Upper lobe of left lung (tissue), 6 donors: Measurements from ENCODE around the gene PHACTR1. TPM values are rescaled to one million over a fixed set of nuclear protein-coding genes. Genes with fewer than 3 reads are reported as not detected.

Experiments
- ATAC-seq, 2 donors: fragments of 200-7000 bp; cut with Tn5 transposase; one replicate each; pipeline ENCODE4 v1.9.1; 2022; ENCODE audit warnings: mild to moderate bottlenecking in 2 of 2, moderate library complexity in 2 of 2; ENCODE audit not compliant: low FRiP score in 2 of 2
- DNase-seq, 2 donors: peaks; one replicate each; pipeline ENCODE4 v3.0.0-alpha.2; 2019 to 2020
- H3K27ac ChIP-seq, 4 donors: fragments of 200-600 bp; sonication (generic); one replicate each; pipeline ENCODE4 v1.5.1; 2016 to 2019
- H3K27me3 ChIP-seq, 4 donors: fragments of 200-600 bp; sonication (generic); one replicate each; pipeline ENCODE4 v1.5.1; 2017 to 2019
- H3K36me3 ChIP-seq, 4 donors: fragments of 200-600 bp; sonication (generic); one replicate each; pipeline ENCODE4 v1.5.1; 2016 to 2019
- H3K4me1 ChIP-seq, 4 donors: fragments of 200-600 bp; sonication (generic); one replicate each; pipeline ENCODE4 v1.5.1; 2018 to 2019
- H3K4me3 ChIP-seq, 4 donors: fragments of 200-600 bp; sonication (generic); one replicate each; pipeline ENCODE4 v1.5.1; 2017 to 2019; ENCODE audit warnings: mild to moderate bottlenecking in 2 of 4, moderate library complexity in 1 of 4
- H3K9me3 ChIP-seq, 4 donors: fragments of 200-600 bp; sonication (generic); one replicate each; pipeline ENCODE4 v1.5.1; 2018 to 2019
- EP300 ChIP-seq, 4 donors: sonication (generic); formaldehyde crosslinking; IDR thresholded peaks; one replicate each; pipeline ENCODE4 v1.5.1; 2017; ENCODE audit warnings: antibody characterized with exemption in 4 of 4, control low read depth in 2 of 4
- POLR2A ChIP-seq, 4 donors: fragments of 450-650 bp; IDR thresholded peaks; one replicate each; pipeline ENCODE4 v1.5.1; 2016 to 2017; ENCODE audit warnings: antibody characterized with exemption in 4 of 4, mild to moderate bottlenecking in 2 of 4
- POLR2AphosphoS5 ChIP-seq, 2 donors: sonication (generic); formaldehyde crosslinking; IDR thresholded peaks; one replicate each; pipeline ENCODE4 v1.5.1; 2017; ENCODE audit warnings: antibody characterized with exemption in 2 of 2
- WGBS, 2 donors: methylation state at CpG; one replicate each; pipeline ENCODE4 v1.1.5; 2017 to 2018; 5-methylcytosine and 5-hydroxymethylcytosine counted together
- total RNA-seq, 6 donors: library from RNA; depleted of rRNA in 4 of 6; stranded (reverse); fragments of >200 nt in 4 of 6; gene quantifications; one replicate each; pipeline versions ENCODE4 v1.1.0 to v1.2.1, GENCODE V29; 2016 to 2021
- TF ChIP-seq, protein P1 (sequence below), 6 experiments: fragments of 450-650 bp in 4 of 6; fragments of 200-600 bp in 2 of 6; sonication (generic) in 2 of 6; IDR thresholded peaks; one replicate each; pipeline ENCODE4 v1.5.1; 2016 to 2019; ENCODE audit warnings: antibody characterized with exemption in 6 of 6
- donor health status: DM: no; HTN: no; CAD: no; lungs with moderate emphysema.
- donor health status: DM: no; HTN: yes; CAD: no; lungs with severe emphysema.

PHACTR1 gene
- total RNA-seq, 6 donors from 2014 or later = 63.2 to 121 (median 90.9) TPM

DNA sequence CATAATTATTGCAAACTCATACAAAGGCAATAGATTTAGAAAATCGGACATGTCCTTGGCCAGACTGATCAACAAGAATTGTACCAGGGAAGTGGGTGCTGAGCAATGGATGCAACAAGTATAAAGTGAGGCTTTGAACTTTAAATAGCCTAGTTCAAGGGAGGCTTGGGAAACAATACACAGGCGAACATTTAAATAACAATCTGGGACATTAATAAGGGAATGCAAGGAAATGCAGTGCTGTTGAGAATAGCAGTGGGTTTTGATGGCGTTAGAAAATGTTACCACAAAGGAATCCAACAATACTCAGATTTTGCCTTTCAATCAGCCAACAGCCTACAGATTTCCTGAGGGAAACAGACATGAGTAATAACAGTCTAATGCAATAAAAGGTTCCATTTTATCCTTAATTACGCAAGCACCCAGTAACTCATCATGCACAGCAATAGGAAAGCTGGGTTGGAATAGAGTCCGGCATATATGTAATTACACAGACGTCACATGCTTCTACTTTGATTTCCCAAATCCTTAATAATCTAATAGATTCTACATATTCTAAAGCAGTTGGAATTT lies 134.6 kb downstream of the PHACTR1 start:
- ATAC-seq = no peak
- 75 to 81% methylated on average over 6 of the region's 6 CpGs for WGBS, 2 donors
- no peaks in the 10 kb centered on the region for H3K9me3 ChIP-seq

DNA sequence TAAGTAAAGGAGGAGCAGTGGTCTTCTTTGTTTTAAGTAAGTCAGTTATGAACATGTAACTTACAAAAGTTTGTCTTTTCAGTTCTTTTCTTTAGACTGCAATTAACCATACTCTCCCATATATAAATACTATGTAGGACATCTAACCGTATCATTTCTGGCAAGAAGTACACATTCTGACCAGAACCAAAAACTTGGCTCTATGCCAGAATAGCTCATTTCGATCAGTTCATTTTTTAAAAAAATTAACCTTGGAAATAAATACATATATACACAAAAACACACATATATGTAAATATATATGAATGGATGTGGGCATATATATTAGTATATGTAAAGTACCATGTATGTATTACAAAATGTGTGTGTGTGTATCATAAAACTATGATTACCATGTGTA lies 145.0 kb downstream of the PHACTR1 start:
- Histone ChIP-seq H3K9me3 (no peaks in the 10 kb centered on the region), H3K4me1 (no peaks in the 10 kb centered on the region), H3K36me3 (no peaks in the 10 kb centered on the region), H3K4me3 (no peak overlapping the region), H3K27ac (no peak overlapping the region), H3K27me3 (no peaks in the 10 kb centered on the region)
- 63 to 65% methylated on average over 2 of the region's 2 CpGs for WGBS, 2 donors
- TF ChIP-seq POLR2A (IDR thresholded peaks at IDR 0.05) (no peak), EP300 (IDR thresholded peaks at IDR 0.05) (no peak), POLR2AphosphoS5 (IDR thresholded peaks at IDR 0.05) (no peak)
- TF ChIP-seq, protein P1, sequence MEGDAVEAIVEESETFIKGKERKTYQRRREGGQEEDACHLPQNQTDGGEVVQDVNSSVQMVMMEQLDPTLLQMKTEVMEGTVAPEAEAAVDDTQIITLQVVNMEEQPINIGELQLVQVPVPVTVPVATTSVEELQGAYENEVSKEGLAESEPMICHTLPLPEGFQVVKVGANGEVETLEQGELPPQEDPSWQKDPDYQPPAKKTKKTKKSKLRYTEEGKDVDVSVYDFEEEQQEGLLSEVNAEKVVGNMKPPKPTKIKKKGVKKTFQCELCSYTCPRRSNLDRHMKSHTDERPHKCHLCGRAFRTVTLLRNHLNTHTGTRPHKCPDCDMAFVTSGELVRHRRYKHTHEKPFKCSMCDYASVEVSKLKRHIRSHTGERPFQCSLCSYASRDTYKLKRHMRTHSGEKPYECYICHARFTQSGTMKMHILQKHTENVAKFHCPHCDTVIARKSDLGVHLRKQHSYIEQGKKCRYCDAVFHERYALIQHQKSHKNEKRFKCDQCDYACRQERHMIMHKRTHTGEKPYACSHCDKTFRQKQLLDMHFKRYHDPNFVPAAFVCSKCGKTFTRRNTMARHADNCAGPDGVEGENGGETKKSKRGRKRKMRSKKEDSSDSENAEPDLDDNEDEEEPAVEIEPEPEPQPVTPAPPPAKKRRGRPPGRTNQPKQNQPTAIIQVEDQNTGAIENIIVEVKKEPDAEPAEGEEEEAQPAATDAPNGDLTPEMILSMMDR (IDR thresholded peaks at IDR 0.05) = no peak
- ATAC-seq (no peak), DNase-seq (no peak)

More for the DNA sequence above, 134.6 kb downstream of the PHACTR1 start:
- H3K4me3 ChIP-seq = no peak overlapping the region
- H3K4me1 ChIP-seq = no peaks in the 10 kb centered on the region
- no peak for DNase-seq
- H3K36me3 ChIP-seq = no peaks in the 10 kb centered on the region
- no peaks in the 10 kb centered on the region for H3K27me3 ChIP-seq
- TF ChIP-seq POLR2A (IDR thresholded peaks at IDR 0.05) = no peak
- TF ChIP-seq, protein P1 (IDR thresholded peaks at IDR 0.05) = no peak
- TF ChIP-seq POLR2AphosphoS5 (IDR thresholded peaks at IDR 0.05) = no peak
- H3K27ac ChIP-seq = no peak overlapping the region

DNA sequence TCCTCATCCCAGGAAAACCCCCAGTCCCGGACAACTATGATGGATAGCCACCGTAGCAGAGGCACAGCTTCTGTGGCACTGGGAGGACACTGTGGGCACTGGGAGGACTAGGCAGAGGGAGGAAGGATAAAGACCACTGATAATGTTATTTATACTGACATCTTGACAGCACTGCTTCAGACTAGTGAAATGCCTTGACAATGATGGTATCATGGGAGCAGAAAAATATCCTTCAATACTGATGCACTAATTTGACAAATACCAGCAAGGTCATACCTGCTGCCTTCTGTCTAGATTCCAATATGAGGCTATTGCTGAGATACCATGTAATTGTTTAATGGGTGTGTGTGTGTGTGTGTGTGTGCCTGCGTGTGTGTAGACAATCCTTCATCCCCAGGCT lies 148.6 kb downstream of the PHACTR1 start:
- 62 to 83% methylated on average over 3 of the region's 3 CpGs for WGBS, 2 donors
- no peak for ATAC-seq
- no peak for TF ChIP-seq POLR2AphosphoS5 (IDR thresholded peaks at IDR 0.05)
- TF ChIP-seq POLR2A (IDR thresholded peaks at IDR 0.05) = no peak
- no peak for TF ChIP-seq EP300 (IDR thresholded peaks at IDR 0.05)
- TF ChIP-seq, protein P1 (IDR thresholded peaks at IDR 0.05) = no peak

DNA sequence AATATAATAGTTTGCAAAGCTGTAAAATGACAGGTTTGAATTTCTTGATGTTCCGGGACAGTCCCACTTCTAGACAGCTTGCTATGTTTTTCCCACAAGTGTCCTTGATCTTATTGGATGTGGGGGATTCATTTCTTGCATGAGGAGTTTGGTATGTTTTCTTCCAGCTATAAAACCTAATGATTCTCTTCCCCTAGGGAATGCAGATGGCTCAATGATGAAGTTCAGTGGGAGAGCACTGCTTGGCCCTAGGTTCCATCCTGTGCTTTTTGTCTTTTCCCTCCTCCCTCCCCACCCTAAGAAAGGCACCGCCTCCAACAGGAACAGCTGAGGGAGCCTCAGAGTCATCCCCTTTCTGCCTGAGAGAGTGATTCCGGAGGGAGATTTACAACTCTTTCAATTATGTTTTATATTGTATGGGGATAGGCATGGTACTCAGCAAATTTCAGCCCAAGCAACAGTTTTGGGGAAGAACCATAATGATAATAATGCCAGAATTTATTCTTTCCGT lies 149.2 kb downstream of the PHACTR1 start:
- Histone ChIP-seq H3K36me3 (no peaks in the 10 kb centered on the region), H3K27ac (no peak overlapping the region), H3K4me1 (no peaks in the 10 kb centered on the region), H3K4me3 (no peak overlapping the region), H3K9me3 (no peaks in the 10 kb centered on the region), H3K27me3 (no peaks in the 10 kb centered on the region)
- TF ChIP-seq POLR2AphosphoS5 (IDR thresholded peaks at IDR 0.05) = no peak
- TF ChIP-seq EP300 (IDR thresholded peaks at IDR 0.05) = no peak
- TF ChIP-seq, protein P1 (IDR thresholded peaks at IDR 0.05) = no peak
- TF ChIP-seq POLR2A (IDR thresholded peaks at IDR 0.05) = no peak
- ATAC-seq = no peak
- WGBS, 2 donors = 72 to 87% methylated on average over 4 of the region's 4 CpGs
- DNase-seq = no peak

More for the DNA sequence above, 148.6 kb downstream of the PHACTR1 start:
- Histone ChIP-seq H3K27ac (no peak overlapping the region), H3K9me3 (no peaks in the 10 kb centered on the region), H3K36me3 (no peaks in the 10 kb centered on the region), H3K27me3 (no peaks in the 10 kb centered on the region), H3K4me3 (no peak overlapping the region), H3K4me1 (no peaks in the 10 kb centered on the region)
- DNase-seq = no peak
